Pancreas (tissue), 10 donors: Measurements from ENCODE around the gene SYT12. TPM values are rescaled to one million over a fixed set of nuclear protein-coding genes. Genes with fewer than 3 reads are reported as not detected.
A peak's percentile ranks its signal among the peaks of the same experiment; 100 is the strongest.
"Not testable (repeated sequence)": the region's sequence is repeated elsewhere in the genome, so short reads cannot be mapped to it uniquely, and the experiment has no call there.

Source experiments
- ATAC-seq, 4 donors: fragments of 200-7000 bp; cut with Tn5 transposase; one replicate each; pipeline versions ENCODE4 v1.8.0 to v1.9.1; 2020; ENCODE audit warnings: mild to moderate bottlenecking in 4 of 4, moderate library complexity in 4 of 4
- DNase-seq, 6 donors: peaks; one replicate each; pipeline ENCODE4 v3.0.0-alpha.2; 2020
- FAIRE-seq: peaks from 2 replicates; lab custom pipeline; 2012; peaks lifted over from hg19 to GRCh38; lab: Jason Lieb, UNC
- H3K27ac ChIP-seq, 4 donors: fragments of 200-600 bp; sonication (generic); 1 replicate in 3 of 4; 2 replicates in 1 of 4; pipeline versions ENCODE4 v1.5.0 to v1.8.0; 2020
- H3K27me3 ChIP-seq, 4 donors: fragments of 200-600 bp; one replicate each; pipeline ENCODE4 v1.8.0; 2021
- H3K36me3 ChIP-seq, 3 donors: fragments of 200-600 bp; sonication (generic) in 1 of 3; one replicate each; pipeline versions ENCODE4 v1.5.0 to v1.8.0; 2020 to 2021
- H3K4me1 ChIP-seq, 3 donors: fragments of 200-600 bp; one replicate each; pipeline ENCODE4 v1.8.0; 2021
- H3K4me3 ChIP-seq, 4 donors: fragments of 200-600 bp; sonication (generic) in 2 of 4; one replicate each; pipeline versions ENCODE4 v1.5.0 to v1.8.0; 2020 to 2021
- H3K9me3 ChIP-seq, 4 donors: fragments of 200-600 bp; one replicate each; pipeline ENCODE4 v1.8.0; 2021
- WGBS, 2 donors: extraction: QIAGEN DNeasy Blood & Tissue Kit; methylation state at CpG; one replicate each; pipeline ENCODE4 v1.1.7; 2013; 5-methylcytosine and 5-hydroxymethylcytosine counted together
- intact Hi-C, 3 donors: fragments of 100-400 bp; cut with DNase I; formaldehyde crosslinking; loops; one replicate each; pipeline versions ENCODE4 v1.11.1 to v1.14.2; 2022
- polyA plus RNA-seq, 2 donors: library from polyadenylated mRNA; stranded (reverse); fragments of 200-250 nt; gene quantifications; one replicate each; pipeline ENCODE4 v1.2.3, GENCODE V29; 2013
- total RNA-seq, 6 donors: library from RNA; stranded (reverse); fragmentation: NEBNext Ultra II Directional in 4 of 6; extraction: Animal tissue kit (Norgen Biotek cat#: 25700) in 4 of 6; gene quantifications; one replicate each; pipeline versions ENCODE4 v1.2.1 to v1.2.4, GENCODE V29; 2021 to 2023
- TF ChIP-seq, protein P1 (sequence below), 4 donors: fragments of 200-600 bp; sonication (generic) in 3 of 4; IDR thresholded peaks; one replicate each; pipeline versions ENCODE4 v1.5.0 to v1.8.0; 2021; ENCODE audit warnings: antibody characterized with exemption in 4 of 4
- donor health status: healthy with polysubstance abuse.
- donor health status: DM: no; HTN: no; CAD: no; lungs with moderate emphysema.
- donor health status: DM: no; HTN: no; CAD: no.
- donor health status: control.
- donor health status: control.
- donor health status: Bipolar disorder and iron deficiency.
- donor health status: DM: yes; HTN: yes; CAD: no.
- donor health status: DM: no; HTN: no; CAD: no.
- donor health status: DM: no; HTN: no; CAD: no.
- donor health status: DM: yes; HTN: yes; CAD: no.

The SYT12 gene
- total and polyA plus RNA-seq, 8 donors = 0.19 to 2.6 (median 0.42) TPM

DNA sequence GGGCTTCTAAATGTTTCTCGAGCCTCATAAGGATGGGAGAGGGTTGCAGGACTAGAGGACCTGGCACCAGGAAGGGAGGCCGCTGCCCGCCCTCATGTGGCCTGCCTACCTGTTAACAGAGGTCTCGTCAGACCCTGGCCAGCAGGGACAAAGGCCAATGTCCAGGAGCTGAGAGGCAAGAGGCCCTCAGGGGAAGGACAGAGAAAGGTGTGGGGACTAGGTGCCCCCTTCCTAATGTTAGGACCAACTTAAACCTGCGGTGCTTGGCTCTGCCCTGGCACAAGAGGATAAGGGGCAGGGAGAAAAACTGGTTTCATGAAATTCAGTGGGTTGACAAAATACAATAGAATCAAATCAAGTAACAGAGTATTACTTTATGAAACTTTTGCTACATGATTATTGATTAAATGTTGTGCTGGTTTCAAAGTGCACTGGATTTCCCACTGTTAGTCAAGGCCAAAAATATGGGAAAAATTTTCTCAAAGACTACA is 20.0 kb upstream of the SYT12 start:
- no peaks in the 10 kb centered on the region for H3K27me3 ChIP-seq
- 69 to 80% methylated on average over 5 of the region's 5 CpGs for WGBS, 2 donors
- no peaks in the 10 kb centered on the region for H3K9me3 ChIP-seq
- intact Hi-C loops = loop anchor here in 1 of 3 donors (10.0 kb wide), 1 partner anchor 248 kb away; no protein-coding TSS in a partner anchor
- peak in 2 of 4 donors; percentile 31 to 38 for ATAC-seq
- no peak for FAIRE-seq
- no peaks in the 10 kb centered on the region for H3K4me1 ChIP-seq
- H3K27ac ChIP-seq = no peak overlapping the region
- no peaks in the 10 kb centered on the region for H3K36me3 ChIP-seq
- TF ChIP-seq, protein P1, sequence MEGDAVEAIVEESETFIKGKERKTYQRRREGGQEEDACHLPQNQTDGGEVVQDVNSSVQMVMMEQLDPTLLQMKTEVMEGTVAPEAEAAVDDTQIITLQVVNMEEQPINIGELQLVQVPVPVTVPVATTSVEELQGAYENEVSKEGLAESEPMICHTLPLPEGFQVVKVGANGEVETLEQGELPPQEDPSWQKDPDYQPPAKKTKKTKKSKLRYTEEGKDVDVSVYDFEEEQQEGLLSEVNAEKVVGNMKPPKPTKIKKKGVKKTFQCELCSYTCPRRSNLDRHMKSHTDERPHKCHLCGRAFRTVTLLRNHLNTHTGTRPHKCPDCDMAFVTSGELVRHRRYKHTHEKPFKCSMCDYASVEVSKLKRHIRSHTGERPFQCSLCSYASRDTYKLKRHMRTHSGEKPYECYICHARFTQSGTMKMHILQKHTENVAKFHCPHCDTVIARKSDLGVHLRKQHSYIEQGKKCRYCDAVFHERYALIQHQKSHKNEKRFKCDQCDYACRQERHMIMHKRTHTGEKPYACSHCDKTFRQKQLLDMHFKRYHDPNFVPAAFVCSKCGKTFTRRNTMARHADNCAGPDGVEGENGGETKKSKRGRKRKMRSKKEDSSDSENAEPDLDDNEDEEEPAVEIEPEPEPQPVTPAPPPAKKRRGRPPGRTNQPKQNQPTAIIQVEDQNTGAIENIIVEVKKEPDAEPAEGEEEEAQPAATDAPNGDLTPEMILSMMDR (IDR thresholded peaks at IDR 0.05) = no peak
- H3K4me3 ChIP-seq = no peak overlapping the region
- no peak for DNase-seq

- not testable (repeated sequence) for ATAC-seq, FAIRE-seq
- WGBS, 2 donors = 85 to 94% methylated on average over 8 of the region's 8 CpGs
Observed at GRCh38 chr11:67005200-67005599, 17.7 kb upstream of the SYT12 start.

DNA sequence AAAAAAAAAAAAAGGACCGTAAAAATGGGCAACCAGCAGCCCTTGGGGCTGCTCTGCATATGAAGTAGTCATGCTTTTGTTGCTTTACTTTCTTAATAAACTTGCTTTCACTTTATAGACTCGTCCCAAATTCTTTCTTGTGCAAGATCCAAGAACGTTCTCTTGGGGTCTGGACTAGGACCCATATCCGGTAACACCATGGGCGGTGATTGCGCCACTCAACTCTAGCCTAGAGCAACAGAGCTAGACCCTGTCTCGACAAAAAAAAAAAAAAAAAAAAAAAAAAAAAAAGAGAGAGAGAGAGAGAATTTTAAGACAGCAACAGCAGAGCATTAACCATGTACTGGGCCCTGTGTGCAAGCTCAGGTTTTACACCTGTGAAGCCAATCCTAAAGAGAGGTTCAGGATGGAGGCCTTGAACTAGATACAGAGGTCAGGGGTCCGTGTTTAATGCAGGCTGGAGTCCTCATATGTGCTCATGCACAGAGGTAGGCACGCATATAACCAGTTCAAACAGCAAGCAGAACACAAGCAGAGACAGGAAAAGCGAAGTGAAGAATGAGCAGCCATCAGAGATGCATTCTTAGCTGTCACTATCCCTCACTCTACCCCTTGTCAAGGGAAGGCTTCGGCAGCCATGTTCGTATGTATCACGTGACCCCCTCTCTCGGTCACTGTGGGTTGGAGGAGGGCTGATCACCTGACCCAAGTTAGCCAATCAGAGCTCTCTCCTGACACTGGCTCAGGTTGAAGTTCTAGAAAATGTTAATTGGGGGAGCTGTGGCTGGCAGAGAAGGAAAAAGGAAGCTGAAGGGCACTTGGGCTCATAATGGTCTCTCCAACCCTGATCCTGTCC is 16.7 kb upstream of the SYT12 start:
- no peak for FAIRE-seq
- Histone ChIP-seq H3K27ac (no peak overlapping the region), H3K4me1 (no peaks in the 10 kb centered on the region), H3K36me3 (no peaks in the 10 kb centered on the region), H3K4me3 (no peak overlapping the region), H3K9me3 (no peaks in the 10 kb centered on the region), H3K27me3 (no peaks in the 10 kb centered on the region)
- peak in 1 of 4 donors; percentile 50 for ATAC-seq
- no peak for DNase-seq
- TF ChIP-seq, protein P1 (IDR thresholded peaks at IDR 0.05) = no peak
- 85 to 91% methylated on average over 13 to 14 of the region's 14 CpGs for WGBS, 2 donors
- intact Hi-C loops = loop anchor here in 1 of 3 donors (10.0 kb wide), 1 partner anchor 251 kb away; no protein-coding TSS in a partner anchor

More at GRCh38 chr11:67005200-67005599, 17.7 kb upstream of the SYT12 start:
- not testable (repeated sequence) for H3K4me3 ChIP-seq, H3K27me3 ChIP-seq, H3K27ac ChIP-seq, H3K4me1 ChIP-seq, H3K36me3 ChIP-seq, H3K9me3 ChIP-seq, DNase-seq
- intact Hi-C loops = loop anchor here in 1 of 3 donors (10.0 kb wide), 1 partner anchor 250 kb away; no protein-coding TSS in a partner anchor

DNA sequence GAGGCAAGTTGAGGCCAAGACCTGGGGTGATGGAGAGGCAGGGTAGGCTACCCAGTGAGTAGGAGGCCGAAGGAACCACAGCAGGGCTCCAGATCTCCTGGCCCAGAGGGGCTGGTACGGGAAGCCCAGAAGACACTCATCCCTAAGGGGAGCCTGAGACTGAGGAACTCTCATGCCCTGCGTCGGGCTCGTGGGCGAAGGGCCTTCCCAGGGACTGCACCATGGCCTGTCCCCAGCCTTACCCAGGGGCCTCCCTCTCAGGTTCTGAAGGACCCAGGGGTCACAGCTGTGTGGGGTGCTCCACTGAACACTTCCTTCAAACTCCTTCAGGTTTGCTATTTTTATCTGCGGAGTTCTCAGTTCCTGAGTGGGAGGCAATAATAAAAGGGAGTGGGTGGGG is 15.8 kb upstream of the SYT12 start:
- no peak overlapping the region for H3K4me3 ChIP-seq
- intact Hi-C loops = loop anchor here in 1 of 3 donors (10.0 kb wide), 1 partner anchor 252 kb away; no protein-coding TSS in a partner anchor
- H3K4me1 ChIP-seq = no peaks in the 10 kb centered on the region
- ATAC-seq = no peak
- H3K27ac ChIP-seq = no peak overlapping the region
- H3K27me3 ChIP-seq = no peaks in the 10 kb centered on the region
- FAIRE-seq = no peak
- TF ChIP-seq, protein P1 (IDR thresholded peaks at IDR 0.05) = no peak
- WGBS, 2 donors = 94 to 98% methylated on average over 7 of the region's 7 CpGs
- no peaks in the 10 kb centered on the region for H3K36me3 ChIP-seq
- H3K9me3 ChIP-seq = no peaks in the 10 kb centered on the region
- DNase-seq = no peak

- H3K4me3 ChIP-seq = no peak overlapping the region
- WGBS, 2 donors = 67 to 78% methylated on average over 7 of the region's 7 CpGs
- no peaks in the 10 kb centered on the region for H3K27me3 ChIP-seq
- DNase-seq = no peak
- H3K27ac ChIP-seq = no peak overlapping the region
- FAIRE-seq = no peak
- TF ChIP-seq, protein P1 (IDR thresholded peaks at IDR 0.05) = no peak
- no peak for ATAC-seq
- H3K36me3 ChIP-seq = no peaks in the 10 kb centered on the region
- intact Hi-C loops = no loop called here
- no peaks in the 10 kb centered on the region for H3K9me3 ChIP-seq
- H3K4me1 ChIP-seq = no peaks in the 10 kb centered on the region
Observed at GRCh38 chr11:67010296-67010905, 12.5 kb upstream of the SYT12 start.
